ENCODE data around the gene NFKB1. TPM values are rescaled to one million over a fixed set of nuclear protein-coding genes. Genes with fewer than 3 reads are reported as not detected.

NFKB1 gene
- total RNA-seq, 1 donor from 2014 or later = 38.5 TPM

DNA sequence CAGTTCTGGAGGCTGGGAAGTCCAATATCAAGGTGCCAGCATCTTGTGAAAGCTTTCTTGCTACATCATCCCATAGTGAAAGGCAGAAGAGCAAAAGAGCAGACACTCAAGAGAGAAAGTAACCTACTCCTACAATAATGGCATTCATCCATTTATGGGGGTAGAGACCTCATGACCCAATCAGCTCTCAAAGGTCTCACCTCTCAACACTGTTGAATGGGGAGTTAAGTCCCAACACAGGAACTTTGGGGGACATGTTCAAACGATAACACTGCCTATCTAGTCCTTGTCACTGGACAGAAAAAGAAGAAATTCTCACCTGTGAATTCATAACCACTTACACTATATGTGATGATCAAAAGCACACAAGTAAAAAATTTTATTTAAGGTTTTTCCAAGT, 6.6 kb upstream of the NFKB1 start:
- intact Hi-C loops (cut with DNase I) = no loop called here
- Histone ChIP-seq H3K27me3 (no peaks in the 10 kb centered on the region), H3K36me3 (no peaks in the 10 kb centered on the region), H3K4me3 (no peak overlapping the region), H3K4me1 (peaks cover 23% of the 10 kb centered on the region), H3K27ac (no peak overlapping the region), H3K9me3 (no peaks in the 10 kb centered on the region)
- TF ChIP-seq, protein P1, sequence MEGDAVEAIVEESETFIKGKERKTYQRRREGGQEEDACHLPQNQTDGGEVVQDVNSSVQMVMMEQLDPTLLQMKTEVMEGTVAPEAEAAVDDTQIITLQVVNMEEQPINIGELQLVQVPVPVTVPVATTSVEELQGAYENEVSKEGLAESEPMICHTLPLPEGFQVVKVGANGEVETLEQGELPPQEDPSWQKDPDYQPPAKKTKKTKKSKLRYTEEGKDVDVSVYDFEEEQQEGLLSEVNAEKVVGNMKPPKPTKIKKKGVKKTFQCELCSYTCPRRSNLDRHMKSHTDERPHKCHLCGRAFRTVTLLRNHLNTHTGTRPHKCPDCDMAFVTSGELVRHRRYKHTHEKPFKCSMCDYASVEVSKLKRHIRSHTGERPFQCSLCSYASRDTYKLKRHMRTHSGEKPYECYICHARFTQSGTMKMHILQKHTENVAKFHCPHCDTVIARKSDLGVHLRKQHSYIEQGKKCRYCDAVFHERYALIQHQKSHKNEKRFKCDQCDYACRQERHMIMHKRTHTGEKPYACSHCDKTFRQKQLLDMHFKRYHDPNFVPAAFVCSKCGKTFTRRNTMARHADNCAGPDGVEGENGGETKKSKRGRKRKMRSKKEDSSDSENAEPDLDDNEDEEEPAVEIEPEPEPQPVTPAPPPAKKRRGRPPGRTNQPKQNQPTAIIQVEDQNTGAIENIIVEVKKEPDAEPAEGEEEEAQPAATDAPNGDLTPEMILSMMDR (IDR thresholded peaks at IDR 0.05) = no peak
- TF ChIP-seq POLR2A (IDR thresholded peaks at IDR 0.05) (no peak), POLR2AphosphoS5 (IDR thresholded peaks at IDR 0.05; ENCODE audit: insufficient read depth in 1 of 2, low read depth in 1 of 2) (no peak)
- no peak for DNase-seq (ENCODE audit: extremely low spot score in 2 of 2)

DNA sequence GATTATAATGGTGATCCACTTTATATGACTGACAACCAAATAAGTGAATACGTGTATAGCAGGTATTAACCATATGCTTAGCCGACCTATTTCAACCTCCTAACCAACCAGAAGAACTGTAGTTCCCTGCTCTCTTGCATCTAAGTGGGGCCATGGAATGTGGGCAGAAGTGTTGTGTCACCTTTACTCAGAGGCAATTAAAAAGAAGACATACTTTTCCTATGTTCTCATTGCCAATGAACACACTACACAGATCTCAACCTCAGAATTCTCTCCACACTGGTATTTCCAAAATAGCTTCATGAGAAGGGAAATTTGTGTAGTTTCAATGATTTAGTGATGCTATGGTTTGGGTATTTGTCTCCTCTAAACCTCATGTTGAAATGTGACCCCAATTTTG, 3.2 kb upstream of the NFKB1 start:
- DNase-seq (ENCODE audit: extremely low spot score in 2 of 2) = no peak
- intact Hi-C loops (cut with DNase I) = no loop called here
- TF ChIP-seq POLR2A (IDR thresholded peaks at IDR 0.05) (no peak), POLR2AphosphoS5 (IDR thresholded peaks at IDR 0.05; ENCODE audit: insufficient read depth in 1 of 2, low read depth in 1 of 2) (no peak)
- TF ChIP-seq, protein P1 (IDR thresholded peaks at IDR 0.05) = no peak
- Histone ChIP-seq H3K27me3 (no peaks in the 10 kb centered on the region), H3K36me3 (no peaks in the 10 kb centered on the region), H3K4me3 (no peak overlapping the region), H3K27ac (no peak overlapping the region), H3K4me1 (peaks cover 38% of the 10 kb centered on the region), H3K9me3 (no peaks in the 10 kb centered on the region)

DNA sequence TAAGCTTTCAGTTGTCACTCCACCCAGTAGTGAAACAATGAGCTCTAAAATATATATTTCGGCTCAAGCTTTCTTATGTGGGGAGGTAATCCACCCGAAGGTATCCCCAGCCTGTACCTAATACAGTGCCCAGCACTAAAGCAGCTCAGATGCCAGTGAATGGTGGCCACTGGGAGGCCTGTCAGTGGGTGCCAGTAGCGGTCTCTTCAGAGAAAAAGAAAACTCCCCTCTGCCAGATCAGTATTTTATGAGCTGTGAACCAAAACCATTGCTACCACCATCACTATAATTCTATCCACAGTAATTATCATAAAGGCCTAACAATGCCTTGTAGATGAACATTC, 835 bp upstream of the NFKB1 start:
- Histone ChIP-seq H3K27me3 (no peaks in the 10 kb centered on the region), H3K4me3 (peak overlapping the region; percentile 93 to 95), H3K27ac (peak overlapping the region; percentile 99), H3K4me1 (peaks cover 55% of the 10 kb centered on the region), H3K9me3 (no peaks in the 10 kb centered on the region), H3K36me3 (no peaks in the 10 kb centered on the region)
- intact Hi-C loops (cut with DNase I) = no loop called here
- no peak for TF ChIP-seq POLR2A (IDR thresholded peaks at IDR 0.05)
- TF ChIP-seq, protein P1 (IDR thresholded peaks at IDR 0.05) = no peak
- TF ChIP-seq POLR2AphosphoS5 (IDR thresholded peaks at IDR 0.05; ENCODE audit: insufficient read depth in 1 of 2, low read depth in 1 of 2) = no peak
- no peak for DNase-seq (ENCODE audit: extremely low spot score in 2 of 2)

DNA sequence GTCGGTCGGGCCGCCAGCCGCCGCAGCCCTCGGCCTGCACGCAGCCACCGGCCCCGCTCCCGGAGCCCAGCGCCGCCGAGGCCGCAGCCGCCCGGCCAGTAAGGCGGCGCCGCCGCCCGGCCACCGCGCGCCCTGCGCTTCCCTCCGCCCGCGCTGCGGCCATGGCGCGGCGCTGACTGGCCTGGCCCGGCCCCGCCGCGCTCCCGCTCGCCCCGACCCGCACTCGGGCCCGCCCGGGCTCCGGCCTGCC, 213 bp downstream of the NFKB1 start:
- Histone ChIP-seq H3K4me3 (peak overlapping the region; percentile 93 to 95), H3K36me3 (no peaks in the 10 kb centered on the region), H3K9me3 (no peaks in the 10 kb centered on the region), H3K27ac (peak overlapping the region; percentile 99), H3K27me3 (no peaks in the 10 kb centered on the region), H3K4me1 (peaks cover 56% of the 10 kb centered on the region)
- intact Hi-C loops (cut with DNase I) = no loop called here
- TF ChIP-seq, protein P1 (IDR thresholded peaks at IDR 0.05) = no peak
- TF ChIP-seq POLR2A (IDR thresholded peaks at IDR 0.05) (no peak), POLR2AphosphoS5 (IDR thresholded peaks at IDR 0.05; ENCODE audit: insufficient read depth in 1 of 2, low read depth in 1 of 2) (no peak)
- no peak for DNase-seq (ENCODE audit: extremely low spot score in 2 of 2)

DNA sequence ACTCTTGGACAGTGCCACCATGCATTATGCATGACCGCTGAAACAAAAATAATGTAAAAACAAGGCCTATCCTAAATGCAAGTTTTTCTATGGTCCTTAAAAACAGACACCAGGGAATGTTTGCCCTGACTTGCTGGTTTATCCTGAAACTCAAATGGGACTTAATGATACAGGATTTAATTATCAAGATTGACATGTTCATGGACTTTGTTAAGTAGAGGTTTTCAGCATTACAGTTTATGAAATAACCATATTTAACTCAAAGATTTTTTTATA, 1.3 kb downstream of the NFKB1 start:
- TF ChIP-seq POLR2AphosphoS5 (IDR thresholded peaks at IDR 0.05; ENCODE audit: insufficient read depth in 1 of 2, low read depth in 1 of 2) (no peak), POLR2A (IDR thresholded peaks at IDR 0.05) (no peak)
- TF ChIP-seq, protein P1 (IDR thresholded peaks at IDR 0.05) = no peak
- Histone ChIP-seq H3K9me3 (no peaks in the 10 kb centered on the region), H3K4me3 (peak overlapping the region; percentile 93 to 95), H3K27me3 (no peaks in the 10 kb centered on the region), H3K36me3 (no peaks in the 10 kb centered on the region), H3K4me1 (peaks cover 55% of the 10 kb centered on the region), H3K27ac (peak overlapping the region; percentile 99)
- intact Hi-C loops (cut with DNase I) = no loop called here
- DNase-seq (ENCODE audit: extremely low spot score in 2 of 2) = no peak
